ES-I3 (cell line): ENCODE measurements around the gene FBXL7.

Experiments used
- H3K36me3 ChIP-seq: 2 replicates; pipeline ENCODE4 v1.6.1; 2013; ENCODE audit warnings: mild to moderate bottlenecking, low read length, control low read depth, moderate library complexity; ENCODE audit not compliant: insufficient read depth
- H3K4me1 ChIP-seq: 2 replicates; pipeline ENCODE4 v1.6.1; 2013; ENCODE audit warnings: mild to moderate bottlenecking, control low read depth, low read length; ENCODE audit not compliant: insufficient read depth
- H3K9ac ChIP-seq: 2 replicates; pipeline ENCODE4 v1.6.1; 2013; ENCODE audit warnings: low read depth, mild to moderate bottlenecking, low read length, moderate library complexity
- H3K9me3 ChIP-seq: 2 replicates; pipeline ENCODE4 v1.6.1; 2013; ENCODE audit warnings: mild to moderate bottlenecking, low read length, moderate library complexity; ENCODE audit not compliant: control insufficient read depth, insufficient read depth

Gene FBXL7

GRCh38 chr5:15737871-15738664, 238.1 kb downstream of the FBXL7 start:
- Histone ChIP-seq H3K9ac (no peak overlapping the region), H3K9me3 (no peaks in the 10 kb centered on the region; the same call in 1 of the 2 replicates), H3K4me1 (no peaks in the 10 kb centered on the region), H3K36me3 (no peaks in the 10 kb centered on the region)

DNA sequence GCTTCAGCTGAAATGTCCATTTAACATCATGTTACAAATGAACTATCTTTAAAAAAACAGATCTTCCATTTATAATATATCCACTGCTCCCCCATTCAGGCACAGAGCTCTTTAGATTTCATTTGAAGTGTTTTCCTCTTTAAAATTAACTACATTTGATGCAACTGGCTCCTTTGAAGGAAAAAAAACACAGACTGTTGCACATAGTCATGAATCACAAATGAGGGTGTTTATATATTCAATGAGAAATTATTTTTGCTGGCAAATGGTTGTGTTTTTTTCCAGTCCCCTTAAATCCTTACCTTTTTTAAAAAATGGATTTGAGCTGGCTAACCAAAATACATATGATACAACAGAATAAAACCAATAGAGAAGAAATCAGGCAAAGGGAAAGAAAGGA, 240.4 kb downstream of the FBXL7 start:
- Histone ChIP-seq H3K36me3 (no peaks in the 10 kb centered on the region), H3K9me3 (no peaks in the 10 kb centered on the region; the same call in 1 of the 2 replicates), H3K4me1 (no peaks in the 10 kb centered on the region), H3K9ac (no peak overlapping the region)

DNA sequence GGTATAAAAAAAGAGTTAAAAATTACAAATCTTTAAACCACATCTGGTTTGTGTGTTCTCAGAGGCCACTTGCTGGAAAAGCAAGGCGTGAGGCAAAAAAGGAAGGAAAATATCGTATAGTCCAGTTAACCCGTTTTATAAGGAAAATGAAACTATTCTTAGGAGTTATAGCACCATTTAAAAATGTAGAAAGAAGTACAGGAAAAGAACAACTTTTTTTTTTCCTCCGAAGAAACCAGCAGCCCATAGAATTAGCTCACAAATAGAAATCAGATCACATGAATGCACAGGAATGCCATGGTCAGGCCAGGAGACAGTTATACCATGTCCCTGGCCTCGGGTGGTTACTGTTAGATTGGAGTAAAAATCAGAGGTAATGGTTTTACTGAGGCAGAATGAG, 241.6 kb downstream of the FBXL7 start:
- no peaks in the 10 kb centered on the region for H3K4me1 ChIP-seq
- no peaks in the 10 kb centered on the region; the same call in 1 of the 2 replicates for H3K9me3 ChIP-seq
- H3K9ac ChIP-seq = no peak overlapping the region
- H3K36me3 ChIP-seq = no peaks in the 10 kb centered on the region

- Histone ChIP-seq H3K9me3 (no peaks in the 10 kb centered on the region; the same call in 1 of the 2 replicates), H3K36me3 (no peaks in the 10 kb centered on the region), H3K9ac (no peak overlapping the region), H3K4me1 (no peaks in the 10 kb centered on the region)
These were observed 246.9 kb downstream of the FBXL7 start for GRCh38 chr5:15746833-15747232.

DNA sequence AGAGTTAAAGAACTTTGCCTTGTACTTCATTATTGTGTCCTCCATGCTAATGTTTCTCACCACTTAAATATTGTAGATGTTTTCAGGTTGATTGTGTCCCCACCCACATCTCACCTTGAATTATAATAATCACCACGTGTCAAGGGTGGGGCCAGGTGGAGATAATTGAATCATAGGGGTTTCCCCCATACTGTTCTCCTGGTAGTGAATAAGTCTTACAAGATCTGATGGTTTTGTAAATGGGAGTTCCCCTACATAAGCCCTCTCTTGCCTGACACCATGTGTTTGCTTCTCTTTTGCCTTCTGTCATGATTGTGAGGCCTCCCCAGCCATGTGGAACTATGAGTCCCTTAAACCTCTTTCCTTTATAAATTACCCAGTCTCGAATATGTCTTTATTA, 248.3 kb downstream of the FBXL7 start:
- Histone ChIP-seq H3K9me3 (no peaks in the 10 kb centered on the region), H3K4me1 (no peaks in the 10 kb centered on the region)

DNA sequence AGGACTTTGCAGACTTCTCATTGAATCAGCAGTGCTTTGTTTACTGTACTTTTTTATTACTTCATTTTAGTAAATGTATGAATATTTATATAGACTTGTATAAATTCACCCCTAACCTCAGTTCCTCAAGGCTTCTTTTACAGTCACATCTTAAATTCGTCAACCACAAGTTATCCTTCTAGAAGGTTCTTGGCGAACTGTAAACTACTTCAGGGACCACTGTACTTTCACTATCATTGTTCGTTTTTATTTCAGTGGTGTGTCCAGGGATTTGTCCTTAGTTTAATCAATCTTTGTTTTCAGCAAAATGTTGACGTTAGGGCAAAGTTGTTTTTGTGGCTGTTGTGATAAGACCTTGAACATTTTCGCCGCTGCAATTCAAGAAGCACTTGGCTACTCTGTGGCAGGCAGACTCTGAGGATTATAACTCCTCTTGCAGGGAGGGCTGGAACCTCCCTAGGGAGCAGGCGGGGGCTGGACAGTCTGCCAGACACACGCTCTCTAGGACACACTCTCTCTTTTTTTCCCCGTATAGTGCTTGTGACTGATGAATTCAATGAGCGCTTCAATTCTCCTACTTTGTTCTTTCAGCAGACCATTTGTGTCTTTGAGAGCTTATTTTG, 252.8 kb downstream of the FBXL7 start:
- Histone ChIP-seq H3K36me3 (no peaks in the 10 kb centered on the region), H3K4me1 (no peaks in the 10 kb centered on the region), H3K9me3 (no peaks in the 10 kb centered on the region), H3K9ac (no peak overlapping the region)

More for the DNA sequence above, 248.3 kb downstream of the FBXL7 start:
- H3K9ac ChIP-seq = no peak overlapping the region
- no peaks in the 10 kb centered on the region for H3K36me3 ChIP-seq

- no peaks in the 10 kb centered on the region for H3K9me3 ChIP-seq
- H3K4me1 ChIP-seq = no peaks in the 10 kb centered on the region
- H3K9ac ChIP-seq = no peak overlapping the region
- H3K36me3 ChIP-seq = no peaks in the 10 kb centered on the region
These were observed 253.8 kb downstream of the FBXL7 start for GRCh38 chr5:15753752-15754151.

- Histone ChIP-seq H3K9me3 (no peaks in the 10 kb centered on the region), H3K36me3 (no peaks in the 10 kb centered on the region), H3K4me1 (no peaks in the 10 kb centered on the region), H3K9ac (no peak overlapping the region)
These were observed 257.1 kb downstream of the FBXL7 start for GRCh38 chr5:15757103-15757502.

GRCh38 chr5:15757619-15758018, 257.6 kb downstream of the FBXL7 start:
- H3K9me3 ChIP-seq = no peaks in the 10 kb centered on the region
- no peak overlapping the region for H3K9ac ChIP-seq
- H3K36me3 ChIP-seq = no peaks in the 10 kb centered on the region
- H3K4me1 ChIP-seq = no peaks in the 10 kb centered on the region

DNA sequence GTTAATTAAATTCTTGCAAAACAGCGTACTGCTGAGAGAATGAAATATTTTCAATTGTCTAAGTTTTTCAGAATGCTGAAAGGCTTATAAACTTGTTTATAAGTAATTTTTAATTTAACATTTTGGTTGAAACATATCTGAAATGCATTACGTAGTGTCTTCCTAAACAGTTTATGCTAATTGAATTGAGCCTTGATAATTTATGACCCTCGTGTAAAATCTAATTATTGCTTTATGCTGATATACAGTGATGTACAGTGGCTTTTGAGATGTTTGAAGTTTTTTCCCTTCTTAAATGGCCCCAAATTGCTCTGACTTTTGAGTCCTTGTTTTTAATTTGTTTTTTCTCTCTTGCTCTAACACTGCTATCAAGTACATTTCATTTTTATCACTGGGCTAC, 262.7 kb downstream of the FBXL7 start:
- Histone ChIP-seq H3K4me1 (no peaks in the 10 kb centered on the region), H3K9me3 (no peaks in the 10 kb centered on the region), H3K9ac (no peak overlapping the region), H3K36me3 (no peaks in the 10 kb centered on the region)

DNA sequence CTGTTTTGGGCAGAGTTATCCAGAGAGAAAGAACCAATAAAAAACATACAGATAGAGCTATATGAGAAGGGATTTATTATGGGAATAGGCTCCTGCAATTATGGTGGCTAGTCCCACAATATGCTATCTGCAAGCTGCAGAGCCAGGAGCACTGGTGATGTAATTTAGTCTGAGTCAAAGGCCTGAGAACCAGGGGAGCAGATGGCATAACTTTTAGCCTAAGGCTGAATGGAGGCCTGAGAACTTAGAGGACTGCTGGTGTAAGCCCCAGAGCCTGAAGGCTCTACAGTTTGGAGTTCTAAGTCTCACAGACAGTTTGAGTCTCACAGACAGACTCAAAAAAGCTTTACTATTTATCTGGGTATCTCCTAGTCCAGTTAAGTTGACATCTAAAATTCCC, 263.8 kb downstream of the FBXL7 start:
- Histone ChIP-seq H3K9me3 (no peaks in the 10 kb centered on the region), H3K9ac (no peak overlapping the region), H3K36me3 (no peaks in the 10 kb centered on the region)

DNA sequence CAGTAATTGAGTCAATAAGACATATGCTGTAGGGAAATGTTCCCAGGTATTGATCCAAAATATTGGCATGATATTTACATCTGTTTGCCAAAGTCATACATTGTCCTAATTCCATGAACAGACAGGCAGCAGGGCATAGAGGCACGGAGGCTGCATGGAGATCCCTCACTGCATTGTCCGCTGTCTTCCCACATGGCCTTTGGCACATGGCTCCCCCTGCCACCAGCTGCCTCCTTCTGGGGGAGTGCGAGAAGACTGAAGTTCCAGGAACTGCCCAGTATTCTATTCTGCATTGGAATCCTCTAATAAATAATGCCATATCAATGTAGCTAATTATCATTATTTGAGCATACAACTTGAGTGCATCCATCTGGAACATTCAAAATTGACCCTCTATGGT, 269.0 kb downstream of the FBXL7 start:
- H3K4me1 ChIP-seq = no peaks in the 10 kb centered on the region
- H3K9me3 ChIP-seq = no peaks in the 10 kb centered on the region
- H3K9ac ChIP-seq = no peak overlapping the region
- no peaks in the 10 kb centered on the region for H3K36me3 ChIP-seq

More for the DNA sequence above, 263.8 kb downstream of the FBXL7 start:
- no peaks in the 10 kb centered on the region for H3K4me1 ChIP-seq

DNA sequence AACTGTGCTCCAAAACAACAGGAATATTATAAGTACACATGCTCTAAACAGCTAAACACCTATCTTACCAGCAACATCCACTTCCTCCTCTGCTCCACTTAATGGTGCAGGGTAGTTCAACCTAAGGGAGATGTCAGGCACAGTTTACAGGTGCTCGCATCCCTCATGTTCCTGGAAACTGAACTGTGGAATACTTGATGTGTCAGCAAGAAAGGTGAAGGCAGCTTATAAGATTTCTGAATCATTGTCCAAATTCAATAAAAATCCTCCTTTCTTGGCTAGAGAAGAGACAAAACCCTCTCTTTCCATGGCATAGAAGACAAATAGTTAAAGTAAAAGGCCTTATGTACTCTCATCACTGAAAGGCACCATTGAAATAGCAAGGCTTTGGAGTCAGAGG, 272.2 kb downstream of the FBXL7 start:
- no peaks in the 10 kb centered on the region for H3K36me3 ChIP-seq
- H3K9me3 ChIP-seq = no peaks in the 10 kb centered on the region
- no peaks in the 10 kb centered on the region for H3K4me1 ChIP-seq
- no peak overlapping the region for H3K9ac ChIP-seq

- no peaks in the 10 kb centered on the region for H3K36me3 ChIP-seq
- no peaks in the 10 kb centered on the region for H3K9me3 ChIP-seq
- H3K4me1 ChIP-seq = no peaks in the 10 kb centered on the region
- no peak overlapping the region for H3K9ac ChIP-seq
These were observed 274.7 kb downstream of the FBXL7 start for GRCh38 chr5:15774632-15775031.

DNA sequence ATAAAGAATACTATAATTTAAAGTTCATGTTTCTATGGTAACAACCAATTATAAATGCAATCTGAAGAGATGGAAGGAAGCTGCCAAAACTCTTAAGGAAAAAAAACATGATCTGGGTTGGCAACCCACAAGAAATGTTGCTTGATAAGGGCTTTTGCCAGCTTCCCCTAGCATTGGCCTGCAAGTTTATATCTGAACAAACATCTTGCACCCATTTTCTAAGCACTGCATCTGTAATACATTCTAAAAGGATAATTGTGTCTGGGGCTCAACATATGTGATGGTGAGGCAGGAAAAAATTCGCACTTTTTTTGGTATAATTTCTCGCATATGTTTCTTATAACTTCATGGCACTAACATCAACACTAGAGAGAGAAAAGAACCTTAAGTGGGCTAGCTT, 276.4 kb downstream of the FBXL7 start:
- no peaks in the 10 kb centered on the region for H3K36me3 ChIP-seq
- H3K9me3 ChIP-seq = no peaks in the 10 kb centered on the region
- no peak overlapping the region for H3K9ac ChIP-seq
- no peaks in the 10 kb centered on the region for H3K4me1 ChIP-seq
